CD4-positive, alpha-beta T cell treated with Interleukin-12 subunit alpha and Interleukin-12 subunit beta, for 1 hour (primary cell): ENCODE measurements around the gene LSM14B.
"Not testable (repeated sequence)": the region's sequence is repeated elsewhere in the genome, so short reads cannot be mapped to it uniquely, and the experiment has no call there.

Experiments used
- DNase-seq: peaks from one replicate; pipeline ENCODE4 v3.0.0-alpha.2; 2020

The LSM14B gene

GRCh38 chr20:62147528-62147927, 25.3 kb downstream of the LSM14B start:
- DNase-seq = no peak

- DNase-seq = not testable (repeated sequence)
Observed at GRCh38 chr20:62148383-62148782, 26.1 kb downstream of the LSM14B start.

DNA sequence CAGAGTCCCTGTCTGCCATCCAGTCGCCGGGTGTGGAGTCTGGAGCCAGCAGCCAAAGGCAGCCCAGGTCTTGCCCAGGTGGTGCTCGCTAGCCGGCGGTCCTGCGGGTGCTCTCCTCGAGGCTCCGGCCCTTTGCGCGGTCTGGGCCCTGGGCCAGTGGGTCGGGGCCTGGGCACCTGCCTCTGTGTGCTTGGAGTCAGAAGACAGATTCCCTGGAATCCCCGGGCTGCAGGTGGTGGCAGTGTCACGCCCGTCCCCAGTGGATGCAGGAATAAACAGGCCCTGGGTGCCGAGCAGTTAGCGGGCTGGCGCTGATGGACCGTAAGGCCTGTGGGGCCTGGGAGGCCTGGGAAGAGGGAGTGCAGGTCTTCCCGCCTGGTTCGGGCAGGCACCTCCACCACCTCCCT, 26.6 kb downstream of the LSM14B start:
- no peak for DNase-seq

DNA sequence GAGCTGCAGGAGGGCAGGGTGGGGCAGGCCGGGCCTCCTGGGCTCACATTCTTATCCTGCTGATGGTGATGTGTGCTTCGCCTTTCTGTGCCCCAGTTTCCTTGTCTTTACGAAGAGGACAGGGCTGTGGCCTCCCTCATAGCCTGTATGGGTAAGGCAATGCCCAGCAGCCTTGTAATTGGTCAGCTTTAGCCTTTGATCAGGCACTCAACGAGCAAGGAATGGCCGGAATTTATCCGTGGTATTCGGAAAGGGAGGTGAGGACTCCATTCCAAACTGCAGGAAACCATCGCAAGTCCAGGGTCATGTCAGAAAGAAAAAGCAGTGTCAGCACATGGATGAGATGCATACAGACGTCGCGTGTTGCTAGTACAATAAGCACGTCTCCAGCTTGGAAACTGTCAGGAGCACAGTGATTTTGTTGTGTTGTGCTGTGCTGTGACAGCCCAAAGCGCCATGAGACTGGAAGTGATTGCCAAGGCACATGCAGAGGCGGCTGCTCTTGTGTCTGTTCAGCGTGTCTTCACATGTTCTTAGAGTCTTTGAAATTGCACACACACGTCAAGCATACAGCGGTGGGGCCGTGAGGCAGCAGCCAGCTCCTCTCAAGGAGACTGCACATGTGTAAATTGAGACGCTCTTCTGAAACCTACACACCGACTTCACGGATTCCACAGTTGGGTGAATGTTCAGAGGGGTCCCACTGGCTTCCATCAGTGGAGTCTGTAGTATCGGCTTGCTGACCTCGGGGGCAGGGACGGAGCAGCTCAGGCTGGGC, 27.4 kb downstream of the LSM14B start:
- DNase-seq = no peak

DNA sequence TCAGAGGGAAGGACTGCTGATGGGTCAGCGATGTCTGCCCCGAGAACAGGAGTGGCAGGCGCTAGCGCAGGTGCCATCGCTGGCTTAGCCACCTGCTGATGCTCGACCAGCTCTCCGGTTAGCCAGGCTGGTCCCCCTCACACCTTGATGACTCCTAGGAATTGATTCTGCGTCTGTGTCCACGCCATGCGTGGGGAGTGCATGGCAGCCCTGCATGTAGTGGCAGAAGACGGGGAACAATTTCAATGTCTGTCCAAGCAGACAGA, 28.0 kb downstream of the LSM14B start:
- DNase-seq = no peak

GRCh38 chr20:62151225-62151624, 28.9 kb downstream of the LSM14B start:
- no peak for DNase-seq

GRCh38 chr20:62151835-62152364, 29.6 kb downstream of the LSM14B start:
- no peak for DNase-seq

DNA sequence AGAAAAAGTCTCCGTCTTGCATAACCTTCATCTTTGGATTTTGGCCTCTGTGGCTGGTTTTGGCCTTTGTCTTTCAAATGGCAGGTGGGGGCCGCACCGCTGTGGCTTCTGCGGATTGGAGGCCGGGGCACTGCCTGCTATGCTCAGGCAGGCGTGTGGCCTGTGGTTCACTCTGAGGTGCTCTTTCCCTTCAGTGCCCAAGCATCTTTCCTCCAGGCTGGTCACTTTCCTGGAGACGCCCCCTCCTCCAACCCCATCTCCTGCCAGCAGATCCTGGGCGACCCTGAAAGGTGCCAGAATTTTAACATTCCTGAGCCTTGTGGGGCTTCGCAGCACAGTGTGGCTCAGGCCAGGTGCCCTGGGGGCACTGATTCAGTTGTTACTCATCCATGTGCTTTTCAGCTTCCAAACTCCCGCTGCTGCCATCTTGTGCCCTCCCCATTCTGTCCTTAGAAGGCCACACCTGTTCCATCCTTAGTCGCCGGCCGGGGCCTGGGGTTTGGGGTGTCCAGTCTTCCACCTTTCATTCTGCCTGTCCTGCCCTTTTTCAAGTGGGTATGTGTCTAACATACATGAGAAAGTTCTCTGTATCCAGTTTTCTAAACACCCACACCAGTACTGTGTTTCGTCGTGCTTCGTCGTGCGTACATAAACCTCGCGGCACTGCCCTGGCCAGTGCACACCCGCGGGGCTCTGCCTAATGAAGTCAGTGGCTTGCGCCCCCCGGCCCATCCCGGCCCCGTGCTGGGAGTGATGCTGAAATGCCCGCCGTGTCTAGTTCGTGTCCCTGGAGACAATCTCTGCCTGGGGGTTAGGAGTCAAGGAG, 33.4 kb downstream of the LSM14B start:
- DNase-seq = no peak

GRCh38 chr20:62156254-62156556, 33.9 kb downstream of the LSM14B start:
- no peak for DNase-seq

GRCh38 chr20:62156592-62157386, 34.5 kb downstream of the LSM14B start:
- DNase-seq = peak; percentile 76

DNA sequence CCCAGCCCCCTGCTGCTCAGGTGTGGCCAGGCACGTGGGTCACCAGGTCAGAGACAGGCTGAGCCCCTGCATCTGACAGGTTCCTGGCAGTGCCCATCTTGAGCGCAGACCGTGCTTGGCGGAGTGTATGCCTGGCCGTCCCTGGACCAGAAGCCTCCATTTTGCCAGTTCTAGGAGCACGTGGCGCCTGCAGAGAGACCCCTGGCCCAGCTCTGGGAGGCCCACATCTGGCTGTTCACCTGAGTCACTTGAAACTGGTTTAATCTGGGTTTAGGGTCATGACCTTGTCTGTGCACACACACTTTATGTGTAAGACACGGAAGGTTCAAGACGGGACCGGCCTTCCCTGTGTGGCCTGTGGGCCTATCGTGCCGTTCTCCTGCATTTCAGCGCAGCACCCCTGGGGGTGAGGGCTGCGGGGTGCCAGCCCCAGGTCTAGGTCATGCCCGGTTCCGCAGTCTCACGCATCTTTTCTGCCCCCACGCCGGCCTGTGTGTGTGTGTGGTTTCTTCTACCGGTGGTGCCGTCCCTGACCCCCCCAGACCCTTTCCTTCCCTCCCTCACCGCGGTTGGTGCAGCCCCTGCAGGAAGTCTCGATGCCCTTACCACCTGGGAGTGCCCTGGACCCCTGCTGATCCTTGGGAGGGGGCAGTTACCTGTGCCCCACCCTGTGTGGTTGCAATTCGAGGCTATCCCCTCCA, 35.3 kb downstream of the LSM14B start:
- DNase-seq = no peak

DNA sequence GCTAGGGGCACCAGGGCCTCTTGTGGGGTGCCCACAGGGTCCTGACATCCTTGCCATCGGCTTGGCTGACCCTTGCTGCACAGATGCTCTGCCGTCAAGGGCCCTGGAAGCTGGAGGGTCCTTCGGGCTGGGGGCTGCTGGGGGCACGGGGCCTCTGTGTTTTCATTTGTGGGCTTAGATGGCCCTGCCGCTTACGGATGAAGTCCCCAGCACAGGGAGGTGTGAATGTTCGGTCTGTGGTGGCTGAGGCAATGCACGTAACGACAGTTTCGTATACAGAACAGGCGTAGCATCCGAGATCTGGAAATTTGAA, 35.8 kb downstream of the LSM14B start:
- DNase-seq = no peak

- DNase-seq = no peak
Observed at GRCh38 chr20:62158541-62158940, 36.3 kb downstream of the LSM14B start.

DNA sequence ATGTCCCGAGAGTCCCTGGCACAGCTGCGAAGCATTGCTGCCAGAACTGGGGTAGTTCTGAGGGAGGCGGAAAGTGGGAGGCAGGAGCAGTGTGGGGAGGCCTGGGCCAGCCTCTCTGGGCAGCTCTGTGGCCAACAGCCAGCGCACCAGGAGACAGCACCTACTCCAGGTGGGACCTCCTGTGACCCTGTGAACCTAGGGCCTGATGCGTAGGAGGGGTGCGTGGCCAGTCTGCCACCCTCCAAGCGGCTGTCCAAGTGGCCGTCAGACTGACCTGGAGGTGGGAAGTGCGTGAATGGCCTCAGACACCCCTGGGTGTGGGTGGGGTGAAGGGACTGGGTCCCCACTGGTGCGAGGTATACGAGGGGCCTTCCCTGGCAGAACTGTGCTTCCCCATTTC, 36.8 kb downstream of the LSM14B start:
- DNase-seq = no peak

DNA sequence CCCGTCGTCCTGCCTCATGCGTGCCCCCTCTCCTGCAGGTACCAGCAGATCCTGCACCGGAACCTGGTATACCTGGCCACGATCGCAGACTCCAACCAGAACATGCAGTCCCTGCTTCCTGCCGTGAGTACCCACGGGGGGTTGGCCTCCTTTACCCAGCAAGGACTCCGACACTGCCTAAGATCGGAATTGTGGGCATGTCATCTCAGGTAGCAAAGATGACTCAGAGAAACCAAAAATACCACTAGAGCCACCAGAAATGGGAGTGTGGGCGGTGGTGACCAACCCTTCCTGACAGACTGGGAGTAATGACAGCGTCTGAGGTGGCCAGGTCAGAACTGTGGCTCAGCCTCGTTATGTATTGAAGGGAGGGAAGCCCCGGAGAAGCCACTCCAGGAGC, 37.6 kb downstream of the LSM14B start:
- DNase-seq = peak; percentile 7

- DNase-seq = no peak
Observed at GRCh38 chr20:62160253-62160652, 38.0 kb downstream of the LSM14B start.

- no peak for DNase-seq
Observed at GRCh38 chr20:62160876-62161275, 38.6 kb downstream of the LSM14B start.

DNA sequence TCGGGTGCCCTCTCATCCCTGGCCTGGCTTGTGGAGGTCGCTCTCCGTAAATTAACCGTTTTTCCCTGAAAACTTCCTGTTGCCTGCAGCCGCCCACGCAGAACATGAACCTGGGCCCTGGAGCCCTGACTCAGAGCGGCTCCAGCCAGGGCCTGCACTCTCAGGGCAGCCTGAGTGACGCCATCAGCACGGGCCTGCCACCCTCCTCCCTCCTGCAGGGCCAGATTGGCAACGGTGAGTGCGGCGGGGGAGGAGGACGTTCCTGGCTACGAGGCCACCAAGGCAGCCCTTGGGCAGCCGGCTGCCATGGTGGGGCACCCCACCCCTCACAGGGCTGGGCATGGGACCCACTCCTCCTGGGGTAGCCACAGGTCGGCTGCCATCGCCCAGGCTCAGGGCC, 39.1 kb downstream of the LSM14B start:
- no peak for DNase-seq

GRCh38 chr20:62162765-62163484, 40.6 kb downstream of the LSM14B start:
- DNase-seq = no peak

GRCh38 chr20:62163485-62163865, 41.2 kb downstream of the LSM14B start:
- DNase-seq = no peak

GRCh38 chr20:62163986-62164762, 41.9 kb downstream of the LSM14B start:
- no peak for DNase-seq
